Superior temporal gyrus (tissue), 1 donor: ENCODE data around the gene CX3CL1.
"Not testable (repeated sequence)": the region's sequence is repeated elsewhere in the genome, so short reads cannot be mapped to it uniquely, and the experiment has no call there.

Experiments used
- DNase-seq: peaks from one replicate; pipeline ENCODE4 v3.0.0-alpha.2; 2016; ENCODE audit errors: extremely low spot score

CX3CL1 gene

GRCh38 chr16:57382535-57383275 lies 10.4 kb downstream of the CX3CL1 start:
- DNase-seq = no peak

- DNase-seq = no peak
These were observed 11.3 kb downstream of the CX3CL1 start for GRCh38 chr16:57383276-57384247.

GRCh38 chr16:57384248-57385070 lies 12.2 kb downstream of the CX3CL1 start:
- DNase-seq = no peak

- DNase-seq = no peak
These were observed 12.8 kb downstream of the CX3CL1 start for GRCh38 chr16:57385083-57385482.

- no peak for DNase-seq
These were observed 14.2 kb downstream of the CX3CL1 start for GRCh38 chr16:57386381-57386951.

GRCh38 chr16:57387598-57388354 lies 15.5 kb downstream of the CX3CL1 start:
- no peak for DNase-seq

- DNase-seq = no peak
These were observed 16.2 kb downstream of the CX3CL1 start for GRCh38 chr16:57388359-57389086.

GRCh38 chr16:57389087-57389468 lies 16.8 kb downstream of the CX3CL1 start:
- no peak for DNase-seq

GRCh38 chr16:57390636-57391295 lies 18.5 kb downstream of the CX3CL1 start:
- DNase-seq = no peak

- DNase-seq = no peak
These were observed 19.0 kb downstream of the CX3CL1 start for GRCh38 chr16:57391300-57391699.

- no peak for DNase-seq
These were observed 19.4 kb downstream of the CX3CL1 start for GRCh38 chr16:57391708-57392107.

- no peak for DNase-seq
These were observed 20.4 kb downstream of the CX3CL1 start for GRCh38 chr16:57392694-57393093.

GRCh38 chr16:57394444-57394843 lies 22.2 kb downstream of the CX3CL1 start:
- no peak for DNase-seq

- no peak for DNase-seq
These were observed 22.7 kb downstream of the CX3CL1 start for GRCh38 chr16:57395026-57395425.

- no peak for DNase-seq
These were observed 24.5 kb downstream of the CX3CL1 start for GRCh38 chr16:57396786-57397185.

GRCh38 chr16:57397493-57397892 lies 25.2 kb downstream of the CX3CL1 start:
- DNase-seq = not testable (repeated sequence)

GRCh38 chr16:57401943-57402640 lies 29.8 kb downstream of the CX3CL1 start:
- DNase-seq = no peak

GRCh38 chr16:57403965-57404817 lies 31.9 kb downstream of the CX3CL1 start, which contains the start of gene CCL17:
Gene CCL17 (plus strand): TSS chr16:57404767. CDS start chr16:57413933, 9,166 bp downstream.
- DNase-seq = no peak
